ENCODE results near the gene PEX10.
"Not testable (repeated sequence)": the region's sequence is repeated elsewhere in the genome, so short reads cannot be mapped to it uniquely, and the experiment has no call there.

The PEX10 gene

GRCh38 chr1:2443277-2444137 lies 31.1 kb upstream of the PEX10 start:
- DNase-seq: peak in 2 of 5 experiments; percentile 9 to 39

GRCh38 chr1:2442661-2443060 lies 30.3 kb upstream of the PEX10 start:
- DNase-seq: no peak

GRCh38 chr1:2441746-2442145 lies 29.4 kb upstream of the PEX10 start:
- DNase-seq: no peak

GRCh38 chr1:2440346-2440745 lies 28.0 kb upstream of the PEX10 start:
- DNase-seq: not testable (repeated sequence)

GRCh38 chr1:2439369-2439768 lies 27.0 kb upstream of the PEX10 start:
- no peak for DNase-seq

- no peak for DNase-seq
Observed at GRCh38 chr1:2438641-2439040, 26.3 kb upstream of the PEX10 start.

- DNase-seq: no peak
Observed at GRCh38 chr1:2438038-2438437, 25.7 kb upstream of the PEX10 start.

- no peak for DNase-seq
Observed at GRCh38 chr1:2437617-2438016, 25.3 kb upstream of the PEX10 start.

GRCh38 chr1:2436876-2437275 lies 24.5 kb upstream of the PEX10 start:
- no peak for DNase-seq

GRCh38 chr1:2435746-2436355 lies 23.5 kb upstream of the PEX10 start:
- DNase-seq: no peak

- no peak for DNase-seq
Observed at GRCh38 chr1:2435091-2435490, 22.7 kb upstream of the PEX10 start.

- DNase-seq: no peak
Observed at GRCh38 chr1:2433936-2434655, 21.7 kb upstream of the PEX10 start.

GRCh38 chr1:2433196-2433595 lies 20.8 kb upstream of the PEX10 start:
- DNase-seq: no peak

- DNase-seq: no peak
Observed at GRCh38 chr1:2432441-2432844, 20.1 kb upstream of the PEX10 start.

- DNase-seq: no peak
Observed at GRCh38 chr1:2431518-2431917, 19.2 kb upstream of the PEX10 start.

- DNase-seq: no peak
Observed at GRCh38 chr1:2431103-2431502, 18.7 kb upstream of the PEX10 start.

- DNase-seq: no peak
Observed at GRCh38 chr1:2430592-2430973, 18.2 kb upstream of the PEX10 start.

GRCh38 chr1:2429780-2430591 lies 17.6 kb upstream of the PEX10 start:
- no peak for DNase-seq

GRCh38 chr1:2428490-2428889 lies 16.1 kb upstream of the PEX10 start:
- DNase-seq: no peak

GRCh38 chr1:2427976-2428375 lies 15.6 kb upstream of the PEX10 start:
- DNase-seq: no peak

- DNase-seq: no peak
Observed at GRCh38 chr1:2427051-2427450, 14.7 kb upstream of the PEX10 start.

GRCh38 chr1:2426540-2426939 lies 14.2 kb upstream of the PEX10 start:
- no peak for DNase-seq

GRCh38 chr1:2425892-2426291 lies 13.5 kb upstream of the PEX10 start:
- no peak for DNase-seq
